Measurements from ENCODE around the gene CPM.
A peak's percentile ranks its signal among the peaks of the same experiment; 100 is the strongest.

Gene CPM

GRCh38 chr12:68903511-68903910 is 29.5 kb downstream of the CPM start:
- ATAC-seq, result no peak

GRCh38 chr12:68901551-68901950 is 31.4 kb downstream of the CPM start:
- ATAC-seq, result no peak

GRCh38 chr12:68901145-68901544 is 31.8 kb downstream of the CPM start:
- no peak for ATAC-seq

- no peak for ATAC-seq
These were observed 32.7 kb downstream of the CPM start for GRCh38 chr12:68900241-68900640.

GRCh38 chr12:68899251-68899771 is 33.7 kb downstream of the CPM start:
- ATAC-seq, result no peak

GRCh38 chr12:68896881-68897540 is 36.0 kb downstream of the CPM start:
- ATAC-seq, result no peak

GRCh38 chr12:68894276-68894855 is 38.6 kb downstream of the CPM start:
- ATAC-seq, result no peak

- ATAC-seq, result no peak
These were observed 39.2 kb downstream of the CPM start for GRCh38 chr12:68893741-68894140.

- no peak for ATAC-seq
These were observed 39.8 kb downstream of the CPM start for GRCh38 chr12:68893201-68893600.

- no peak for ATAC-seq
These were observed 41.8 kb downstream of the CPM start for GRCh38 chr12:68891141-68891540.

- ATAC-seq, result no peak
These were observed 42.3 kb downstream of the CPM start for GRCh38 chr12:68890701-68891113.

GRCh38 chr12:68888243-68888642 is 44.7 kb downstream of the CPM start:
- peak in 1 of 2 donors; percentile 63 for ATAC-seq

GRCh38 chr12:68887641-68888040 is 45.3 kb downstream of the CPM start:
- ATAC-seq, result no peak

GRCh38 chr12:68886636-68887572 is 46.1 kb downstream of the CPM start:
- ATAC-seq, result no peak

GRCh38 chr12:68885381-68885780 is 47.6 kb downstream of the CPM start:
- no peak for ATAC-seq

GRCh38 chr12:68884251-68884650 is 48.7 kb downstream of the CPM start:
- no peak for ATAC-seq

- ATAC-seq, result no peak
These were observed 49.8 kb downstream of the CPM start for GRCh38 chr12:68883151-68883550.

- no peak for ATAC-seq
These were observed 50.6 kb downstream of the CPM start for GRCh38 chr12:68882251-68882964.

- ATAC-seq, result no peak
These were observed 52.2 kb downstream of the CPM start for GRCh38 chr12:68880660-68881325.

GRCh38 chr12:68878846-68879245 is 54.1 kb downstream of the CPM start:
- ATAC-seq, result no peak

- no peak for ATAC-seq
These were observed 54.7 kb downstream of the CPM start for GRCh38 chr12:68878283-68878682.

- ATAC-seq, result no peak
These were observed 55.4 kb downstream of the CPM start for GRCh38 chr12:68877583-68877982.

All from activated CD4-positive, CD25-positive, alpha-beta regulatory T cell treated with anti-CD3 and anti-CD28 coated beads, Interleukin-2, amount 50 U/mL, for 24 hours (primary cell).